ENCODE measurements around the gene MAPKAP1.
A peak's percentile ranks its signal among the peaks of the same experiment; 100 is the strongest.

MAPKAP1 gene

GRCh38 chr9:125475385-125475784 lies 231.6 kb downstream of the MAPKAP1 start:
- DNase-seq, result no peak

- no peak for DNase-seq
These were observed 233.9 kb downstream of the MAPKAP1 start for GRCh38 chr9:125472926-125473701.

- no peak for DNase-seq
These were observed 234.5 kb downstream of the MAPKAP1 start for GRCh38 chr9:125472562-125472925.

- DNase-seq, result no peak
These were observed 236.0 kb downstream of the MAPKAP1 start for GRCh38 chr9:125470767-125471580.

GRCh38 chr9:125470189-125470588 lies 236.8 kb downstream of the MAPKAP1 start:
- DNase-seq, result no peak

GRCh38 chr9:125468646-125469045 lies 238.4 kb downstream of the MAPKAP1 start:
- no peak for DNase-seq

- no peak for DNase-seq
These were observed 239.8 kb downstream of the MAPKAP1 start for GRCh38 chr9:125467116-125467740.

GRCh38 chr9:125466411-125466810 lies 240.6 kb downstream of the MAPKAP1 start:
- no peak for DNase-seq

GRCh38 chr9:125464591-125465385 lies 242.2 kb downstream of the MAPKAP1 start:
- DNase-seq, result no peak

- no peak for DNase-seq
These were observed 243.1 kb downstream of the MAPKAP1 start for GRCh38 chr9:125463926-125464325.

- DNase-seq, result no peak
These were observed 244.1 kb downstream of the MAPKAP1 start for GRCh38 chr9:125462861-125463291.

- DNase-seq, result no peak
These were observed 245.3 kb downstream of the MAPKAP1 start for GRCh38 chr9:125461636-125462190.

- DNase-seq, result no peak
These were observed 245.9 kb downstream of the MAPKAP1 start for GRCh38 chr9:125460883-125461635.

GRCh38 chr9:125460346-125460745 lies 246.7 kb downstream of the MAPKAP1 start:
- no peak for DNase-seq

GRCh38 chr9:125457357-125457756 lies 249.7 kb downstream of the MAPKAP1 start:
- no peak for DNase-seq

- DNase-seq, result no peak
These were observed 251.1 kb downstream of the MAPKAP1 start for GRCh38 chr9:125455876-125456275.

- DNase-seq, result no peak
These were observed 251.9 kb downstream of the MAPKAP1 start for GRCh38 chr9:125455132-125455531.

- peak in 1 of 2 experiments; percentile 5 for DNase-seq
These were observed 259.7 kb downstream of the MAPKAP1 start for GRCh38 chr9:125447202-125447802.

- DNase-seq, result no peak
These were observed 260.4 kb downstream of the MAPKAP1 start for GRCh38 chr9:125446561-125447094.

- no peak for DNase-seq
These were observed 262.0 kb downstream of the MAPKAP1 start for GRCh38 chr9:125444956-125445506.

GRCh38 chr9:125444166-125444565 lies 262.8 kb downstream of the MAPKAP1 start:
- no peak for DNase-seq

Measured in activated T-cell treated with anti-CD3 and anti-CD28 coated beads, Interleukin-2, amount 50 U/mL, for 48 hours (primary cell).